SU-DHL-6 (cell line): ENCODE data around the gene TSTD1.
A peak's percentile ranks its signal among the peaks of the same experiment; 100 is the strongest.

Experiments
- H2AFZ ChIP-seq: fragments of 200-600 bp; sonication (generic); 2 replicates; pipeline ENCODE4 v1.6.1; 2014; ENCODE audit warnings: low read depth, mild to moderate bottlenecking, moderate library complexity, mixed read lengths, antibody characterized with exemption, low read length; ENCODE audit not compliant: severe bottlenecking
- H3F3A ChIP-seq: fragments of 200-600 bp; shearing (Covaris generic); 2 replicates; pipeline ENCODE4 v1.6.0; 2016; ENCODE audit warnings: antibody characterized with exemption, mild to moderate bottlenecking; ENCODE audit not compliant: insufficient read depth
- H3K27ac ChIP-seq: fragments of 200-600 bp; sonication (generic); 2 replicates; pipeline ENCODE4 v1.5.1; 2016; ENCODE audit warnings: low read depth, mild to moderate bottlenecking, low read length, moderate library complexity, mixed read lengths
- H3K27me3 ChIP-seq: fragments of 200-600 bp; sonication (generic), shearing (Covaris generic); 2 replicates; pipeline ENCODE4 v1.6.0; 2014; ENCODE audit warnings: mild to moderate bottlenecking, low read length
- H3K36me3 ChIP-seq: fragments of 200-600 bp; sonication (generic); 2 replicates; pipeline ENCODE4 v1.6.1; 2014; ENCODE audit warnings: mild to moderate bottlenecking, low read length, mixed read lengths
- H3K4me2 ChIP-seq: fragments of 300-600, 200-600 bp; shearing (Covaris generic), sonication (generic); 2 replicates; pipeline ENCODE4 v1.6.0; 2014; ENCODE audit warnings: low read length, low read depth, mild to moderate bottlenecking; ENCODE audit not compliant: poor library complexity, severe bottlenecking
- H3K4me3 ChIP-seq: fragments of 200-600 bp; sonication (generic); 2 replicates; pipeline ENCODE4 v1.5.1; 2014; ENCODE audit warnings: antibody characterized with exemption, low read length, mild to moderate bottlenecking, mixed read lengths; ENCODE audit not compliant: insufficient read depth, poor library complexity, severe bottlenecking
- H3K79me2 ChIP-seq: fragments of 200-600 bp; sonication (generic); 2 replicates; pipeline ENCODE4 v1.6.1; 2014; ENCODE audit warnings: mild to moderate bottlenecking, low read length, moderate library complexity; ENCODE audit not compliant: insufficient read depth
- H3K9ac ChIP-seq: fragments of 200-600 bp; sonication (generic); 2 replicates; pipeline ENCODE4 v1.7.0; 2014; ENCODE audit warnings: mild to moderate bottlenecking, low read length
- H3K9me2 ChIP-seq: fragments of 200-600 bp; sonication (generic); replicated peaks from 2 replicates; pipeline ENCODE4 v1.6.1; 2014; ENCODE audit warnings: low read length; ENCODE audit not compliant: insufficient read depth
- H3K9me3 ChIP-seq: fragments of 200-600 bp; sonication (generic); 2 replicates; pipeline ENCODE4 v1.6.1; 2014; ENCODE audit warnings: low read length, mixed read lengths; ENCODE audit not compliant: insufficient read depth
- H4K20me1 ChIP-seq: fragments of 200-600 bp; sonication (generic); 2 replicates; pipeline ENCODE4 v1.6.1; 2014; ENCODE audit warnings: low read depth, mild to moderate bottlenecking, antibody characterized with exemption, low read length, moderate library complexity, mixed read lengths
- CTCF ChIP-seq: fragments of 200-600 bp; sonication (generic); IDR thresholded peaks from one replicate; pipeline ENCODE4 v1.5.1; 2017; ENCODE audit warnings: antibody characterized with exemption, mild to moderate bottlenecking, low read length, moderate library complexity; ENCODE audit not compliant: insufficient read depth, poor library complexity, severe bottlenecking
- EZH2phosphoT487 ChIP-seq: fragments of 200-600 bp; sonication (generic), shearing (Covaris generic); conservative IDR thresholded peaks from 2 replicates; pipeline ENCODE4 v1.6.1; 2018; ENCODE audit warnings: mild to moderate bottlenecking, antibody characterized with exemption, low read length, moderate library complexity, mixed read lengths

The TSTD1 gene

GRCh38 chr1:161013131-161013487 is 25.7 kb downstream of the TSTD1 start:
- no peaks in the 10 kb centered on the region for H3K27me3 ChIP-seq
- no peaks in the 10 kb centered on the region for H3K9me2 ChIP-seq
- H4K20me1 ChIP-seq = no peaks in the 10 kb centered on the region
- peak overlapping the region; percentile 17; the same call in 1 of the 2 replicates for H3K9ac ChIP-seq
- peak overlapping the region; percentile 20 for H2AFZ ChIP-seq
- H3K4me3 ChIP-seq = peak overlapping the region; percentile 22
- no peaks in the 10 kb centered on the region for H3K9me3 ChIP-seq
- H3F3A ChIP-seq = no peaks in the 10 kb centered on the region
- TF ChIP-seq EZH2phosphoT487 (no peak), CTCF (no peak)
- no peaks in the 10 kb centered on the region; the same call in 1 of the 2 replicates for H3K79me2 ChIP-seq
- H3K27ac ChIP-seq = 0 out of 2 replicates have a peak overlapping the region, but pooled peaks have one; percentile 39
- H3K4me2 ChIP-seq = peak overlapping the region; percentile 47
- no peaks in the 10 kb centered on the region for H3K36me3 ChIP-seq

- no peaks in the 10 kb centered on the region; the same call in 1 of the 2 replicates for H3K79me2 ChIP-seq
Measured at GRCh38 chr1:161012420-161012819, 26.3 kb downstream of the TSTD1 start.

GRCh38 chr1:161009602-161010211 is 29.1 kb downstream of the TSTD1 start:
- H4K20me1 ChIP-seq = no peaks in the 10 kb centered on the region

More at GRCh38 chr1:161012420-161012819, 26.3 kb downstream of the TSTD1 start:
- H3F3A ChIP-seq = no peaks in the 10 kb centered on the region
- TF ChIP-seq CTCF (no peak), EZH2phosphoT487 (no peak)
- no peaks in the 10 kb centered on the region for H3K36me3 ChIP-seq
- H3K9me2 ChIP-seq = no peaks in the 10 kb centered on the region
- no peaks in the 10 kb centered on the region for H4K20me1 ChIP-seq
- H3K27ac ChIP-seq = no peak overlapping the region
- no peak overlapping the region for H3K4me2 ChIP-seq
- H3K4me3 ChIP-seq = no peak overlapping the region
- H3K27me3 ChIP-seq = no peaks in the 10 kb centered on the region
- no peak overlapping the region for H2AFZ ChIP-seq
- no peak overlapping the region for H3K9ac ChIP-seq
- no peaks in the 10 kb centered on the region for H3K9me3 ChIP-seq

More at GRCh38 chr1:161009602-161010211, 29.1 kb downstream of the TSTD1 start:
- no peaks in the 10 kb centered on the region for H3K9me3 ChIP-seq
- no peaks in the 10 kb centered on the region for H3K36me3 ChIP-seq
- no peaks in the 10 kb centered on the region for H3K27me3 ChIP-seq
- no peak overlapping the region for H2AFZ ChIP-seq
- TF ChIP-seq EZH2phosphoT487 = no peak
- TF ChIP-seq CTCF = no peak
- no peak overlapping the region for H3K4me3 ChIP-seq
- no peaks in the 10 kb centered on the region; the same call in 1 of the 2 replicates for H3K79me2 ChIP-seq
- no peak overlapping the region for H3K27ac ChIP-seq
- no peak overlapping the region for H3K4me2 ChIP-seq
- no peaks in the 10 kb centered on the region for H3F3A ChIP-seq
- H3K9ac ChIP-seq = no peak overlapping the region
- H3K9me2 ChIP-seq = no peaks in the 10 kb centered on the region
